ENCODE data around the gene HS6ST3. TPM values are rescaled to one million over a fixed set of nuclear protein-coding genes. Genes with fewer than 3 reads are reported as not detected.

HS6ST3 gene
- total and polyA plus RNA-seq, 2 of the 13 experiments (the other 11 are each of a cell fraction or from before 2014, with no cell fraction given), result not detected

DNA sequence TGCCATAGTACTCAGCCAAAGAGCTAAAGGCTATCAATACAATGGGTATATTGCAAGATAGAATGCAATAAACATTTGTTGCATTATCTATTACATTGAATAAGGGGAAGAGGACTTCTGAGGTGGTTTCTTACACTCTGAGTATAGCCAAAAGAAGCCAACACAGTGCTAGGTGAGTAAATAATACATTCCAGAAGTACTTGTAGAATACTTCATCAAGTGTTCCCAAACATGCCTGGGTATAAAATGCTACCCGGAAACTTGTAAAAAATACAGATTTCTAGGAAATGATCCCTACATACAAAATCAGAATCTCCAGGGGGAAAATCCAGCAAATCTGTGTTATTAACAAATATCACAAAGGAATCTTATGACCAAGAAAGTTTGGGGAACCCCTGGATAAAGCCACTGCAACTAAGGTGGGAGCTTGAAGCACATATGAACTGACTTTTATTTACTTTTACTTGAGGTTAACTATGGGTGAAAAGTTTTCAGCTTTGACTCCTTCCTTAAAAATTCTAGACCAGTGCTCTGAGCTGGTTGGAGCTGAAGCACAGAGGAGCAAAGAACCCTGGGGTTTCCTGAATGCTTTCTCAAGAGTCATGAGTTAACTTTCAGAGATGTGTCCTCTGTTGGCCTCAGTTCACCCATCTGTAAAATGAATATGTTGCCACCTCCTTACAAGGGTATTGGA is 768.4 kb downstream of the HS6ST3 start:
- Histone ChIP-seq H4K20me1 (ENCODE audit: insufficient read depth, low read length) (no peaks in the 10 kb centered on the region), H3K9me3 (ENCODE audit: low read length) (no peaks in the 10 kb centered on the region), H3K27ac (ENCODE audit: extremely low read length, insufficient read depth, low read length) (no peak overlapping the region), H3K4me2 (ENCODE audit: low read depth, low read length) (no peak overlapping the region), H3K4me3 (replicated peaks in 1 of 3; ENCODE audit: insufficient read depth in 1 of 3, low read depth in 2 of 3, low read length in 3 of 3) (no peak overlapping the region), H3K9ac (ENCODE audit: insufficient read depth, low read depth, low read length) (no peak overlapping the region), H3K36me3 (replicated peaks in 1 of 2; ENCODE audit: control insufficient read depth in 1 of 2, insufficient read depth in 2 of 2, low read length in 2 of 2) (no peaks in the 10 kb centered on the region), H3K27me3 (ENCODE audit: control insufficient read depth in 1 of 2, insufficient read depth in 2 of 2, low read length in 2 of 2) (no peaks in the 10 kb centered on the region), H3K4me1 (ENCODE audit: insufficient read depth, low read length) (no peaks in the 10 kb centered on the region), H3K79me2 (ENCODE audit: insufficient read depth, low read length) (no peaks in the 10 kb centered on the region), H2AFZ (ENCODE audit: low read length) (no peak overlapping the region)
- intact Hi-C loops (cut with micrococcal nuclease; ENCODE audit: unreplicated experiment) (no loop called here), in situ Hi-C loops (cut with HindIII; ENCODE audit: extremely low pct_ligation_motif_present, low pct_unique_long_range_greater_than_20kb) (no loop called here)
- FAIRE-seq (no peak), DNase-seq (ENCODE audit: low spot score) (no peak), ATAC-seq (no peak)
- CTCF ChIA-PET (ENCODE audit: low intra/inter-chr PET ratio, low total read pairs), result no interaction called here
- 78% methylated on average over 1 of the region's 1 CpG for WGBS (ENCODE audit: low lambda C conversion rate)
- TF ChIP-seq ZNF136 (CRISPR knock-in tag; IDR thresholded peaks at IDR 0.05; ENCODE audit: low read depth), result no peak
- TF ChIP-seq ZBTB42 (CRISPR knock-in tag; IDR thresholded peaks at IDR 0.05), result no peak
- TF ChIP-seq CAMTA2 (CRISPR knock-in tag; IDR thresholded peaks at IDR 0.05; ENCODE audit: borderline replicate concordance), result no peak
- POLR2A ChIA-PET, result no interaction called here
- no TSS peak for BruUV-seq (replicated peaks)

DNA sequence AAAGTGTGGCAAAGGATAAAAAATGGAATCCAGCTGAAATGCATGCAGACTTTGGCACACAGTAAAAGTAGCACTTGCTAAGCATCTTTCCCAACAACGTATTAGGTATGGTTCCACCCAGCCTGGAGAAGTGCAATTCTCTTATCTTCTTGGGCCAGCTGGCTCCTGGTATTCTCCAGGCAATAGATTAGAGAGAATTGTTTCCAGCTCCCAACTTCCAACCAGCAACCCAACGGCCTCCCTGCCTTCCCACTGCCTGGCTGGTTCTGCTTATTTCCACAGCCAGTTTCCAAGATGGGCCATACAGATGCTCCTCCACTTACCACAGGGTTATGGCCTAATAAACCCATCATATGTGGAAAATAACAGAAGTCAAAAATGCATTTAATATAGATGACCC is 771.0 kb downstream of the HS6ST3 start:
- 0% methylated on average over 2 of the region's 2 CpGs for WGBS (ENCODE audit: low lambda C conversion rate)
- H3K4me3 ChIP-seq (replicated peaks in 1 of 3; ENCODE audit: insufficient read depth in 1 of 3, low read depth in 2 of 3, low read length in 3 of 3), result no peak overlapping the region
- ChIA-PET POLR2A (no interaction called here), CTCF (ENCODE audit: low intra/inter-chr PET ratio, low total read pairs) (no interaction called here)
- H3K4me1 ChIP-seq (ENCODE audit: insufficient read depth, low read length), result no peaks in the 10 kb centered on the region
- no peak overlapping the region for H2AFZ ChIP-seq (ENCODE audit: low read length)
- intact Hi-C loops (cut with micrococcal nuclease; ENCODE audit: unreplicated experiment) (no loop called here), in situ Hi-C loops (cut with HindIII; ENCODE audit: extremely low pct_ligation_motif_present, low pct_unique_long_range_greater_than_20kb) (no loop called here)
- ATAC-seq, result no peak
- TF ChIP-seq AGO1 (IDR thresholded peaks at IDR 0.05; ENCODE audit: low read depth, low read length, poor library complexity, severe bottlenecking) (no peak), ZNF446 (CRISPR knock-in tag; IDR thresholded peaks at IDR 0.05) (no peak), CBFB (CRISPR knock-in tag; IDR thresholded peaks at IDR 0.05) (no peak), CAMTA2 (CRISPR knock-in tag; IDR thresholded peaks at IDR 0.05; ENCODE audit: borderline replicate concordance) (no peak), ZNF350 (CRISPR knock-in tag; IDR thresholded peaks at IDR 0.05; ENCODE audit: borderline replicate concordance, low read depth) (no peak), SRSF1 (optimal IDR thresholded peaks at IDR 0.05; ENCODE audit: low read depth, low read length) (no peak), BCL6 (CRISPR knock-in tag; IDR thresholded peaks at IDR 0.05) (no peak), ZNF772 (CRISPR knock-in tag; IDR thresholded peaks at IDR 0.05) (no peak), ZNF547 (CRISPR knock-in tag; IDR thresholded peaks at IDR 0.05) (no peak), SIX4 (CRISPR knock-in tag; IDR thresholded peaks at IDR 0.05) (no peak), ZNF670 (CRISPR knock-in tag; IDR thresholded peaks at IDR 0.05; ENCODE audit: borderline replicate concordance) (no peak), NR0B2 (CRISPR knock-in tag; IDR thresholded peaks at IDR 0.05) (no peak)
- TF ChIP-seq, protein P1, sequence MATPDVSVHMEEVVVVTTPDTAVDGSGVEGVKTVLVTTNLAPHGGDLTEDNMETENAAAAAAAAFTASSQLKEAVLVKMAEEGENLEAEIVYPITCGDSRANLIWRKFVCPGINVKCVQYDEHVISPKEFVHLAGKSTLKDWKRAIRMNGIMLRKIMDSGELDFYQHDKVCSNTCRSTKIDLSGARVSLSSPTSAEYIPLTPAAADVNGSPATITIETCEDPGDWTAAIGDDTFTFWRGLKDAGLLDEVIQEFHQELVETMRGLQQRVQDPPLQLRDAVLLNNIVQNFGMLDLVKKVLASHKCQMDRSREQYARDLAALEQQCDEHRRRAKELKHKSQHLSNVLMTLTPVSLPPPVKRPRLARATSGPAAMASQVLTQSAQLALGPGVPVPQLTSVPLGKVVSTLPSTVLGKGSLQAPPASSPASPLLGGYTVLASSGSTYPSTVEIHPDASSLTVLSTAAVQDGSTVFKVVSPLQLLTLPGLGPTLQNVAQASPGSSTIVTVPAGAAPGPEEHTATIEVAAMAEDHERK (CRISPR knock-in tag; IDR thresholded peaks at IDR 0.05; ENCODE audit: low read depth), result no peak
- TF ChIP-seq, protein P2, sequence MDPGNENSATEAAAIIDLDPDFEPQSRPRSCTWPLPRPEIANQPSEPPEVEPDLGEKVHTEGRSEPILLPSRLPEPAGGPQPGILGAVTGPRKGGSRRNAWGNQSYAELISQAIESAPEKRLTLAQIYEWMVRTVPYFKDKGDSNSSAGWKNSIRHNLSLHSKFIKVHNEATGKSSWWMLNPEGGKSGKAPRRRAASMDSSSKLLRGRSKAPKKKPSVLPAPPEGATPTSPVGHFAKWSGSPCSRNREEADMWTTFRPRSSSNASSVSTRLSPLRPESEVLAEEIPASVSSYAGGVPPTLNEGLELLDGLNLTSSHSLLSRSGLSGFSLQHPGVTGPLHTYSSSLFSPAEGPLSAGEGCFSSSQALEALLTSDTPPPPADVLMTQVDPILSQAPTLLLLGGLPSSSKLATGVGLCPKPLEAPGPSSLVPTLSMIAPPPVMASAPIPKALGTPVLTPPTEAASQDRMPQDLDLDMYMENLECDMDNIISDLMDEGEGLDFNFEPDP (CRISPR knock-in tag; conservative IDR thresholded peaks at IDR 0.05), result no peak
- no peak overlapping the region for H3K9ac ChIP-seq (ENCODE audit: insufficient read depth, low read depth, low read length)
- no peaks in the 10 kb centered on the region for H3K27me3 ChIP-seq (ENCODE audit: control insufficient read depth in 1 of 2, insufficient read depth in 2 of 2, low read length in 2 of 2)
- no peak overlapping the region for H3K27ac ChIP-seq (ENCODE audit: extremely low read length, insufficient read depth, low read length)
- DNase-seq (ENCODE audit: low spot score), result no peak
- H3K79me2 ChIP-seq (ENCODE audit: insufficient read depth, low read length), result no peaks in the 10 kb centered on the region
- no peaks in the 10 kb centered on the region for H4K20me1 ChIP-seq (ENCODE audit: insufficient read depth, low read length)
- H3K36me3 ChIP-seq (replicated peaks in 1 of 2; ENCODE audit: control insufficient read depth in 1 of 2, insufficient read depth in 2 of 2, low read length in 2 of 2), result no peaks in the 10 kb centered on the region
- H3K9me3 ChIP-seq (ENCODE audit: low read length), result no peaks in the 10 kb centered on the region
- FAIRE-seq, result no peak
- no peak overlapping the region for H3K4me2 ChIP-seq (ENCODE audit: low read depth, low read length)
- BruUV-seq (replicated peaks), result no TSS peak
